B cell (primary cell): ENCODE results near the gene FUS. TPM values are rescaled to one million over a fixed set of nuclear protein-coding genes. Genes with fewer than 3 reads are reported as not detected.

Experiments used
- ATAC-seq: fragments of 200-7000 bp; cut with Tn5 transposase; one replicate; pipeline ENCODE4 v1.10.0; 2021; ENCODE audit warnings: low read depth, mild to moderate bottlenecking, moderate number of reproducible peaks, moderate library complexity
- CTCF ChIA-PET: fragments of 350-600 bp; sonication (Branson Sonifier 250); formaldehyde crosslinking; loops from one replicate; lab custom pipeline; 2021; ENCODE audit warnings: antibody characterized with exemption, inconsistent platforms; lab: Charles Lee
- POLR2A ChIA-PET: fragments of 350-600 bp; sonication (Branson Sonifier 250); formaldehyde crosslinking; loops from one replicate; lab custom pipeline; 2021; ENCODE audit warnings: antibody characterized with exemption; lab: Charles Lee
- DNase-seq: peaks from one replicate; pipeline ENCODE4 v3.0.0; 2013
- H2AFZ ChIP-seq: 2 replicates; pipeline ENCODE4 v1.6.1; 2012; ENCODE audit warnings: mild to moderate bottlenecking, low read depth, low read length; ENCODE audit not compliant: insufficient read depth, poor library complexity, severe bottlenecking
- H3K27ac ChIP-seq, 2 donors: 1 replicate in 1 of 2; 2 replicates in 1 of 2; pipeline ENCODE4 v1.5.1; 2012 to 2013; ENCODE audit warnings: low read length in 2 of 2, mild to moderate bottlenecking in 2 of 2, moderate library complexity in 1 of 2
- H3K27me3 ChIP-seq, 4 experiments: fragments of 200-600 bp in 1 of 4; sonication (generic) in 1 of 4; replicated peaks in 1 of 4; 1 replicate in 2 of 4; 2 replicates in 2 of 4; pipeline versions ENCODE4 v1.6.1 to v1.7.0; 2013 to 2016; ENCODE audit warnings: low read length in 3 of 4, mild to moderate bottlenecking in 2 of 4, mixed read lengths in 1 of 4, moderate library complexity in 1 of 4; ENCODE audit not compliant: insufficient read depth in 4 of 4, control insufficient read depth in 3 of 4; ENCODE audit errors: control extremely low read depth in 1 of 4
- H3K36me3 ChIP-seq, 2 experiments: replicated peaks in 1 of 2; 1 replicate in 1 of 2; 2 replicates in 1 of 2; pipeline versions ENCODE4 v1.6.1 to v1.7.1; 2013; ENCODE audit warnings: low read length in 1 of 2; ENCODE audit not compliant: insufficient read depth in 2 of 2, control insufficient read depth in 1 of 2; ENCODE audit errors: control extremely low read depth in 1 of 2, extremely low read depth in 1 of 2
- H3K4me1 ChIP-seq, 2 donors: fragments of 200-600 bp in 1 of 2; sonication (generic) in 1 of 2; 1 replicate in 1 of 2; 2 replicates in 1 of 2; pipeline versions ENCODE4 v1.5.1 to v1.6.1; 2013 to 2017; ENCODE audit warnings: low read length in 2 of 2; ENCODE audit not compliant: control insufficient read depth in 2 of 2, insufficient read depth in 2 of 2
- H3K4me2 ChIP-seq: replicated peaks from 2 replicates; pipeline ENCODE3; 2012; ENCODE audit warnings: mild to moderate bottlenecking, low read depth, low read length; ENCODE audit not compliant: poor library complexity, severe bottlenecking
- H3K4me3 ChIP-seq, 5 experiments: fragments of 200-600 bp in 1 of 5; sonication (generic) in 1 of 5; 1 replicate in 3 of 5; 2 replicates in 2 of 5; pipeline versions ENCODE4 v1.5.1 to v1.7.0; 2011 to 2016; ENCODE audit warnings: low read length in 4 of 5, mild to moderate bottlenecking in 4 of 5, low read depth in 2 of 5, control low read depth in 1 of 5, moderate library complexity in 1 of 5; ENCODE audit not compliant: insufficient read depth in 1 of 5; ENCODE audit errors: control extremely low read depth in 1 of 5, extremely low read depth in 1 of 5
- H3K79me2 ChIP-seq: fragments of 200-600 bp; sonication (generic); one replicate; pipeline ENCODE4 v1.6.0; 2016; ENCODE audit warnings: low read length; ENCODE audit not compliant: control insufficient read depth, insufficient read depth
- H3K9ac ChIP-seq: fragments of 200-600 bp; sonication (generic); 2 replicates; pipeline ENCODE4 v1.6.1; 2017; ENCODE audit warnings: mild to moderate bottlenecking, low read length, moderate library complexity
- H3K9me3 ChIP-seq, 3 donors: one replicate each; pipeline versions ENCODE4 v1.6.1 to v1.7.1; 2013; ENCODE audit warnings: low read length in 2 of 3; ENCODE audit not compliant: control insufficient read depth in 2 of 3, insufficient read depth in 1 of 3; ENCODE audit errors: control extremely low read depth in 1 of 3
- H4K20me1 ChIP-seq: 2 replicates; pipeline ENCODE4 v1.6.0; 2012; ENCODE audit warnings: mild to moderate bottlenecking, low read length; ENCODE audit not compliant: insufficient read depth, control insufficient read depth, poor library complexity, severe bottlenecking
- H3K27ac Mint-ChIP-seq: one replicate; pipeline ENCODE4 v1.8.0; 2021; ENCODE audit warnings: mixed read lengths
- H3K27me3 Mint-ChIP-seq: one replicate; pipeline ENCODE4 v1.8.0; 2021; ENCODE audit warnings: mixed read lengths
- H3K4me1 Mint-ChIP-seq: one replicate; pipeline ENCODE4 v1.8.0; 2021; ENCODE audit warnings: mixed read lengths
- H3K4me3 Mint-ChIP-seq: one replicate; pipeline ENCODE4 v1.8.0; 2021; ENCODE audit warnings: mixed read lengths
- H3K9me3 Mint-ChIP-seq: one replicate; pipeline ENCODE4 v1.8.0; 2022; ENCODE audit warnings: mixed read lengths; ENCODE audit not compliant: insufficient read depth
- EZH2 ChIP-seq: IDR thresholded peaks from 2 replicates; pipeline ENCODE4 v1.6.1; 2012; ENCODE audit warnings: borderline replicate concordance, low read depth, mild to moderate bottlenecking, moderate library complexity, low read length; ENCODE audit not compliant: insufficient read depth, poor library complexity, severe bottlenecking
- WGBS: methylation state at CpG from one replicate; pipeline ENCODE4 v1.1.5; 2013; ENCODE audit warnings: missing lambda C conversion rate; ENCODE audit not compliant: insufficient coverage; 5-methylcytosine and 5-hydroxymethylcytosine counted together
- intact Hi-C: fragments of 100-400 bp; cut with micrococcal nuclease; formaldehyde crosslinking; loops from one replicate; pipeline ENCODE4 v1.10.0; 2022
- polyA plus RNA-seq: library from polyadenylated mRNA; depleted of rRNA; stranded (reverse); fragments of >200 nt; gene quantifications from 2 replicates; pipeline ENCODE4 v1.2.3, GENCODE V29; 2012
- total RNA-seq, 2 donors: library from RNA; stranded (reverse); fragments of 120-200 nt in 1 of 2; gene quantifications; 1 replicate in 1 of 2; 2 replicates in 1 of 2; pipeline versions ENCODE4 v1.2.3 to v1.2.4, GENCODE V29; 2013 to 2022
- TF ChIP-seq, protein P1 (sequence below): fragments of 200-600 bp; IDR thresholded peaks from one replicate; pipeline ENCODE4 v1.8.0; 2022; ENCODE audit warnings: antibody characterized with exemption, mild to moderate bottlenecking

FUS gene
- total and polyA plus RNA-seq, 2 donors (not counting 1 experiment from before 2014, with no cell fraction given) = 181 to 597 TPM

DNA sequence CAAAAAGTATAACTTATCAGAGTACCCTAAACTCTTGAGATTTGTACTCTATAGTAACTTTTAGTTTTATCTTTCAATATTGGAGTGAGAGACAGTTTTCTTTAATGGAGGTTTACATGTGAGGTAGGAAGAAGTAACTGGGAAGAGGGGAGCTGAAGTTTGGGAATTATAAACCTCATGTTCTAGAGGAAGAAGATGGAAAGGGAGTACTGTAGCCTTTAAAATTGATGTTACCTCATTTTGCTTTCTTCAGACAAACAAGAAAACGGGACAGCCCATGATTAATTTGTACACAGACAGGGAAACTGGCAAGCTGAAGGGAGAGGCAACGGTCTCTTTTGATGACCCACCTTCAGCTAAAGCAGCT lies 9.5 kb downstream of the FUS start:
- Histone ChIP-seq H3K79me2 (peaks cover 52% of the 10 kb centered on the region), H3K4me1 (peaks cover 0 to 5% of the 10 kb centered on the region in 2 donors), H3K4me3 (no peak overlapping the region), H2AFZ (no peak overlapping the region), H3K27me3 (no peaks in the 10 kb centered on the region), H3K9me3 (no peaks in the 10 kb centered on the region), H3K36me3 (peaks cover 6 to 98% of the 10 kb centered on the region in 2 experiments), H4K20me1 (peaks cover 97% of the 10 kb centered on the region), H3K27ac (no peak overlapping the region), H3K9ac (no peak overlapping the region), H3K4me2 (no peak overlapping the region)
- intact Hi-C loops = loop anchor here (10.0 kb wide), 2 partner anchors 85 to 685 kb away; partner anchors contain the start of genes BCKDK and ZNF267
- ATAC-seq = no peak
- TF ChIP-seq, protein P1, sequence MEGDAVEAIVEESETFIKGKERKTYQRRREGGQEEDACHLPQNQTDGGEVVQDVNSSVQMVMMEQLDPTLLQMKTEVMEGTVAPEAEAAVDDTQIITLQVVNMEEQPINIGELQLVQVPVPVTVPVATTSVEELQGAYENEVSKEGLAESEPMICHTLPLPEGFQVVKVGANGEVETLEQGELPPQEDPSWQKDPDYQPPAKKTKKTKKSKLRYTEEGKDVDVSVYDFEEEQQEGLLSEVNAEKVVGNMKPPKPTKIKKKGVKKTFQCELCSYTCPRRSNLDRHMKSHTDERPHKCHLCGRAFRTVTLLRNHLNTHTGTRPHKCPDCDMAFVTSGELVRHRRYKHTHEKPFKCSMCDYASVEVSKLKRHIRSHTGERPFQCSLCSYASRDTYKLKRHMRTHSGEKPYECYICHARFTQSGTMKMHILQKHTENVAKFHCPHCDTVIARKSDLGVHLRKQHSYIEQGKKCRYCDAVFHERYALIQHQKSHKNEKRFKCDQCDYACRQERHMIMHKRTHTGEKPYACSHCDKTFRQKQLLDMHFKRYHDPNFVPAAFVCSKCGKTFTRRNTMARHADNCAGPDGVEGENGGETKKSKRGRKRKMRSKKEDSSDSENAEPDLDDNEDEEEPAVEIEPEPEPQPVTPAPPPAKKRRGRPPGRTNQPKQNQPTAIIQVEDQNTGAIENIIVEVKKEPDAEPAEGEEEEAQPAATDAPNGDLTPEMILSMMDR = no peak
- no peak for TF ChIP-seq EZH2
- H3K4me3 Mint-ChIP-seq = no peak overlapping the region
- peaks cover 40% of the 10 kb centered on the region for H3K4me1 Mint-ChIP-seq
- H3K27ac Mint-ChIP-seq = no peak overlapping the region
- no peaks in the 10 kb centered on the region for H3K9me3 Mint-ChIP-seq
- ChIA-PET POLR2A (interaction anchor here (0.6 kb wide), 1 partner anchor 35 kb away, joined by 7 read pairs; no protein-coding TSS in a partner anchor), CTCF (interaction anchor here (0.5 to 1.3 kb wide), 2 partner anchors 36 to 193 kb away, joined by 3 to 5 read pairs; no protein-coding TSS in a partner anchor)
- H3K27me3 Mint-ChIP-seq = no peaks in the 10 kb centered on the region
- WGBS = 100% methylated on average over 1 of the region's 2 CpGs
- DNase-seq = no peak

DNA sequence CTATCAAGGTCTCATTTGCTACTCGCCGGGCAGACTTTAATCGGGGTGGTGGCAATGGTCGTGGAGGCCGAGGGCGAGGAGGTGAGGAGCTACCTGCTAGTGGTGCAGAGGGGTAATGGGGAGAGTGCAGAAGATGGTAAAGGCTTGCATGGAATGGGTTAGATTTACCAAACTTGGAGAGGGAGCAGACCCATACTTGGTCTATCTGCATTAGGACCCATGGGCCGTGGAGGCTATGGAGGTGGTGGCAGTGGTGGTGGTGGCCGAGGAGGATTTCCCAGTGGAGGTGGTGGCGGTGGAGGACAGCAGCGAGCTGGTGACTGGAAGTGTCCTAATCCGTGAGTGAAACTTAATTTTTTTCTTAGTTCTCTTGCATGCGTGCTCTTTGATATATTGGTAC lies 10.1 kb downstream of the FUS start:
- peaks cover 6 to 98% of the 10 kb centered on the region in 2 experiments for H3K36me3 ChIP-seq
- WGBS = 98% methylated on average over 12 of the region's 12 CpGs
- ATAC-seq = no peak
- no peak overlapping the region for H3K4me3 ChIP-seq
- H3K9me3 Mint-ChIP-seq = no peaks in the 10 kb centered on the region
- no peak overlapping the region for H3K4me2 ChIP-seq
- intact Hi-C loops = no loop called here
- CTCF ChIA-PET = interaction anchor here (1.3 kb wide), 1 partner anchor 193 kb away, joined by 3 read pairs; no protein-coding TSS in a partner anchor
- TF ChIP-seq, protein P1 = no peak
- no peak for TF ChIP-seq EZH2
- H3K27ac Mint-ChIP-seq = no peak overlapping the region
- no peak overlapping the region for H2AFZ ChIP-seq
- DNase-seq = no peak
- H3K4me1 ChIP-seq = peaks cover 0 to 5% of the 10 kb centered on the region in 2 donors
- H3K27ac ChIP-seq = no peak overlapping the region
- H3K4me1 Mint-ChIP-seq = peaks cover 35% of the 10 kb centered on the region
- H3K79me2 ChIP-seq = peaks cover 46% of the 10 kb centered on the region
- H4K20me1 ChIP-seq = peaks cover 96% of the 10 kb centered on the region
- no peaks in the 10 kb centered on the region for H3K27me3 ChIP-seq
- POLR2A ChIA-PET = interaction anchor here (0.6 kb wide), 1 partner anchor 35 kb away, joined by 7 read pairs; no protein-coding TSS in a partner anchor
- H3K9me3 ChIP-seq = no peaks in the 10 kb centered on the region
- no peak overlapping the region for H3K9ac ChIP-seq
- H3K4me3 Mint-ChIP-seq = no peak overlapping the region
- no peaks in the 10 kb centered on the region for H3K27me3 Mint-ChIP-seq
